ENCODE measurements around the gene HABP2. TPM values are rescaled to one million over a fixed set of nuclear protein-coding genes. Genes with fewer than 3 reads are reported as not detected.

The HABP2 gene
- total RNA-seq, 1 experiment from 2014 or later: not detected

DNA sequence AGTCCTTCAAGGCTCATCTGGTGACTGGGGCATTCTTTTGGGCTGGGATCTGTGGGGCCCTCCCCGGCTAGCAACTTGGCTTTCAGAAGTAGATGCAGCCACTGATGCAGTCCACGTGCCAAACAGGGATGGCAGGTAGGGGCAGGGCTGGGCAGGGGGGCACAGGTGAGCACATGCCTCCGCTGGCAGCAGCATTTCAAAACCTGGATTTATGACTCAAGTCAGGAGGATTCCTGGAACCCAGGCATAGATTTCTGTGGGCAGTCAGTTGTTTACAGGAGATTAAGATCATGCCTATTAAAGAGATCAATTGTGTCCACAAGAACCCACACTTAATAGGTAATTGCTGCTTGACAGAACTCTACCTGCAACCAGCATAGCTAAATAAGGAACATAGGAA lies 839 bp upstream of the HABP2 start:
- no peak overlapping the region for H3K9ac ChIP-seq (ENCODE audit: extremely low read depth, insufficient read length, low read length)
- Mint-ChIP-seq H3K4me1 (peaks cover 17 to 26% of the 10 kb centered on the region in 2 experiments), H3K27me3 (ENCODE audit: low read depth) (peaks cover 100% of the 10 kb centered on the region), H3K27ac (no peak overlapping the region), H3K4me3 (no peak overlapping the region), H3K36me3 (ENCODE audit: insufficient read depth in 1 of 3, low read depth in 3 of 3) (no peaks in the 10 kb centered on the region), H3K9me3 (peaks cover 0 to 3% of the 10 kb centered on the region in 2 experiments; a peak in 2 of 5 replicates)
- no peak overlapping the region for H3K27ac ChIP-seq (ENCODE audit: insufficient read length, low read depth, low read length)
- no peak overlapping the region for H4K5ac ChIP-seq (ENCODE audit: insufficient read length, low read depth, low read length)
- no CpG with 5 or more reads among the region's 3 CpGs for WGBS (ENCODE audit: extremely low coverage, insufficient read length, low lambda C conversion rate)
- H3K79me2 ChIP-seq (ENCODE audit: insufficient read depth, low read length): no peaks in the 10 kb centered on the region
- H4K91ac ChIP-seq (ENCODE audit: insufficient read length, low read depth, low read length): no peak overlapping the region
- H2BK120ac ChIP-seq (ENCODE audit: low read depth, low read length, poor library complexity, severe bottlenecking): no peak overlapping the region
- no peak overlapping the region for H2BK15ac ChIP-seq (ENCODE audit: low read depth, low read length)
- H3K4ac ChIP-seq (ENCODE audit: low read depth, low read length): no peak overlapping the region
- H3K79me1 ChIP-seq (ENCODE audit: insufficient read depth, low read depth, low read length, poor library complexity, severe bottlenecking): no peaks in the 10 kb centered on the region
- H3K56ac ChIP-seq (ENCODE audit: insufficient read length, low read depth, low read length): no peak overlapping the region
- no peaks in the 10 kb centered on the region for H3K23me2 ChIP-seq (ENCODE audit: insufficient read length, low read depth, low read length, poor library complexity, severe bottlenecking)
- TF ChIP-seq, protein P1, sequence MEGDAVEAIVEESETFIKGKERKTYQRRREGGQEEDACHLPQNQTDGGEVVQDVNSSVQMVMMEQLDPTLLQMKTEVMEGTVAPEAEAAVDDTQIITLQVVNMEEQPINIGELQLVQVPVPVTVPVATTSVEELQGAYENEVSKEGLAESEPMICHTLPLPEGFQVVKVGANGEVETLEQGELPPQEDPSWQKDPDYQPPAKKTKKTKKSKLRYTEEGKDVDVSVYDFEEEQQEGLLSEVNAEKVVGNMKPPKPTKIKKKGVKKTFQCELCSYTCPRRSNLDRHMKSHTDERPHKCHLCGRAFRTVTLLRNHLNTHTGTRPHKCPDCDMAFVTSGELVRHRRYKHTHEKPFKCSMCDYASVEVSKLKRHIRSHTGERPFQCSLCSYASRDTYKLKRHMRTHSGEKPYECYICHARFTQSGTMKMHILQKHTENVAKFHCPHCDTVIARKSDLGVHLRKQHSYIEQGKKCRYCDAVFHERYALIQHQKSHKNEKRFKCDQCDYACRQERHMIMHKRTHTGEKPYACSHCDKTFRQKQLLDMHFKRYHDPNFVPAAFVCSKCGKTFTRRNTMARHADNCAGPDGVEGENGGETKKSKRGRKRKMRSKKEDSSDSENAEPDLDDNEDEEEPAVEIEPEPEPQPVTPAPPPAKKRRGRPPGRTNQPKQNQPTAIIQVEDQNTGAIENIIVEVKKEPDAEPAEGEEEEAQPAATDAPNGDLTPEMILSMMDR (conservative IDR thresholded peaks at IDR 0.05): no peak
- DNase-seq: no peak
- H2BK20ac ChIP-seq (ENCODE audit: low read depth, low read length, poor library complexity, severe bottlenecking): no peak overlapping the region
- no peak overlapping the region for H2AK5ac ChIP-seq (ENCODE audit: insufficient read length, low read length)
- no peak overlapping the region for H3K14ac ChIP-seq (ENCODE audit: insufficient read depth, low read length)
- H3K23ac ChIP-seq (ENCODE audit: insufficient read length, low read depth, low read length): no peak overlapping the region
- no peak overlapping the region for H4K8ac ChIP-seq (replicated peaks; ENCODE audit: insufficient read length, low read depth, low read length)
- H4K20me1 ChIP-seq (ENCODE audit: control insufficient read depth, insufficient read depth, insufficient read length): peaks cover 3% of the 10 kb centered on the region
- H2BK5ac ChIP-seq (ENCODE audit: insufficient read length, low read length): no peak overlapping the region
- peaks cover 48% of the 10 kb centered on the region for H3K27me3 ChIP-seq (ENCODE audit: insufficient read depth, low read length)
- no peaks in the 10 kb centered on the region for H3K4me1 ChIP-seq (ENCODE audit: insufficient read depth, low read length)
- H3K18ac ChIP-seq (ENCODE audit: insufficient read length, low read depth, low read length): no peak overlapping the region
- no peak overlapping the region for H3T11ph ChIP-seq (ENCODE audit: low read length)
- H3K9me3 ChIP-seq (ENCODE audit: control insufficient read depth, low read depth, low read length): no peaks in the 10 kb centered on the region
- H3K4me2 ChIP-seq (ENCODE audit: insufficient read depth, insufficient read length, low read length): no peak overlapping the region
- H2AFZ ChIP-seq (ENCODE audit: low read length): no peak overlapping the region
- no peak overlapping the region for H2BK12ac ChIP-seq (ENCODE audit: insufficient read length, low read depth, low read length)
